GM19397 (cell line): Measurements from ENCODE around the gene SP3.
A peak's percentile ranks its signal among the peaks of the same experiment; 100 is the strongest.

Experiments used
- ATAC-seq: cut with Tn5 transposase; IDR thresholded peaks from one replicate; pipeline ENCODE4 v1.9.1; 2021; ENCODE audit warnings: mild to moderate bottlenecking, moderate library complexity; ENCODE audit not compliant: unreplicated experiment

The SP3 gene

DNA sequence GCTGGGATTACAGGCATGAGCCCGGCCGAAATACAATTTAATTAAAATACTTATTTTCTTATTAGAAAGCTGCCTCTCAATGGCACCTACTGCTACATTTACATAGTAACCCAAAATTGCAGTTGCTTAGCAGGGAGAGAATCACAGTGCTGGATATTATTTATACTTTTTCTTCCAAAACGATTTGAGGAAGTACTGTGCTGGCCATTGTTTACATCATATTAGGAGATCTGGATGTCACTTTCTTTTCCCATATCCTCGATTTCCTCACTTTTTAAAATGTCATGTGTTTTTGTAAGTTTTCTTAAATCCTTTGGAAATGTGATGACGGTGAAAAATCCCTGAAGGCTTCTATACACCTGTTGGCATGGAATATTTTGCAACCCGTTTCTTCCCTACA is 3.4 kb upstream of the SP3 start:
- no peak for ATAC-seq

GRCh38 chr2:173966274-173967098 is 1.3 kb upstream of the SP3 start:
- ATAC-seq, result no peak

- peak; percentile 31 for ATAC-seq
Measured at GRCh38 chr2:173964565-173965371, 405 bp downstream of the SP3 start.

DNA sequence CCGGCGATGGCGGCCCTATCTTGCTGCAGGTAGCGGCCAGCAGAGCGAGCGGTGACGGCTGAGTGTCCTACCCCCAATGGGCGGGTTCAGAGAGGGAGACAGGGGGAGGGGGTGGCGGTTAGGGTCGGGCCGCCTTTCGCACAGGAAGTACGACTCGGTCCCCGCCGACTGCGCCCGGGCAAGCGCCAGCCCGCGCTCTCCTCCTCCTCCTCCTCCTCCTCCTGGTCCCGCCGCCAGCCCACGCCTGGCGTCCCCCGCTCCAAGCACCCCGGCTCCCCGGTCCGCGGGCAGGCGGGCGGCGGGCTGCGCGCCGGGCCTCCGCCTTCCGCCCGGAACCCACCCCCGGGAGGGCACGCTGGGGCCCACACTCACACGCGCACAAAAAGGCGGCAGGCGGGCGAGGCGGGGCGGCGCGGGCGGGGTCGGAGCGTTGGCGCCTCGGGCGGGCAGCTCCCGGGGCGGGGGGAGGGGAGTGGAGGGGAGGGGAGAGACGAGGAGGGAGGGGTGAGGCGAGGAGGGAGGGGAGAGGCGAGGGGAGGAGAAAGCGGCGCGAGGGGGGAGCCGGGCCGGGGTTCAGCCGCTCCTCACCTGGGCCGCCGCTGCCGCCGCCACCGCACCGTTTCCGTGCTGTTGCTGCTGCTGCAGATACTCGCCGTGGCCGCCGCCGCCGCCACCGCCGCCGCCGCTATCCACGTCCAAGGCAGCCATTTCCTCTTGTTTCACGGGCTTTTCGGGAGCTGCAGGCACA is 1.2 kb downstream of the SP3 start:
- ATAC-seq, result peak; percentile 54

GRCh38 chr2:173963323-173963816 is 1.8 kb downstream of the SP3 start:
- ATAC-seq, result peak; percentile 4

DNA sequence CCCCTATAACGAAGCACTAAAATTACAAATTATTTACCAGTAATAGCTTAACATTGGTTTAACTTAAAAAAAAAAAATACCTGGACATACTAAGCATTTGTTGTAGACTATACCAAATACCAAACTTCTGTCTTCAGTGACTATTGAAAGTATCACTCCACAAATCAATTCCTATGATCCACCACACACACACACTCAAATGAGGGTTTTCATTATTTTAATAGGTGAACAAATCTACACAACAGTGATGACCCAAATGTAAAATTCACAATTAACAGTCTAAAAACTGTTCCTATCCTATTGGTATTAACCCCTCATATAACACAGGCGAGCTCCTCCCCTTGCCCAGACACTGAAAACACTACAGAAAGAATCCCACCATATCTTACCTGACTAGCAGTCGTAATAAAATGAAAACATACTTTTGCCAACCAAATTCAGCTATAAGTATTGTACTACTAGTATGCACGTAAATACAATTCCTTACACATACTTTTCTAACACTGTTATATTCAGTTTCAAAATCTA is 2.5 kb downstream of the SP3 start:
- ATAC-seq, result no peak

DNA sequence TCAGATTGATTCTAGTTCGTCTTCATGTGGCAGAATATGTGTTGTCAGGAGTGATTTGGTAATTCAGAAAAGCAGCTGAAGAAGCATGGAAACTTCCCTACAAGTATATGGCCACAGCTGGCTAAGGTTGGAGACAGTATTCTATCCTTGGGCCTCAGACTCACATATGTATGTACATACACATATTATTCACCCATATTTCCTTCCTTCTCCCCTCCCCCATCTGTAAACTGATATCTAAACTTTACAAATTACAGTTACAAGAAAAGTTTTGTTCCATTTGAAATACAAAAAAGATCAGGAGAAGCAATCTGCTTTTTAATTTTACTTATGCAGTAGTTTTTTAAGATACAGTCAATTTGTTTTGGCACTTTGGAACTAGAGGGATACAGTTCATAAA is 3.1 kb downstream of the SP3 start:
- no peak for ATAC-seq

- ATAC-seq, result no peak
Measured at GRCh38 chr2:173961346-173961705, 3.8 kb downstream of the SP3 start.

DNA sequence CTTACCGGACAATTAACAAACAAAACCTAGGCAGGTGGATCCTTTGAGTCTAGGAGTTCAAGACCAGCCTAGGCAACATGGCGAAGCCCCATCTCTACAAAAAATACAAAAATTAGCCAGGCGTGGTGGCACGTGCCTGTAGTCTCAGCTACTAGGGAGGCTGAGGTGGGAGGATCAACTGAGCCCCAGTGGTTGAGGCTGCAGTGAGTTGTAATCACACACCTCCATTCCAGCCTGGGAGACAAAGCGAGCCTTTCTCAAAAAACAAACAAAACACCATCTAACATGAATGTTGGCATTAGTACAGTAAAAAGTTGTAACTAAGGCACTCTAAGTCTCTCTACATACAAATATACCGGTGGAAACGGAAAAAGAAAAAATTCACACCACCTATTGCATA is 5.3 kb downstream of the SP3 start:
- no peak for ATAC-seq

- no peak for ATAC-seq
Measured at GRCh38 chr2:173959358-173959884, 5.8 kb downstream of the SP3 start.

DNA sequence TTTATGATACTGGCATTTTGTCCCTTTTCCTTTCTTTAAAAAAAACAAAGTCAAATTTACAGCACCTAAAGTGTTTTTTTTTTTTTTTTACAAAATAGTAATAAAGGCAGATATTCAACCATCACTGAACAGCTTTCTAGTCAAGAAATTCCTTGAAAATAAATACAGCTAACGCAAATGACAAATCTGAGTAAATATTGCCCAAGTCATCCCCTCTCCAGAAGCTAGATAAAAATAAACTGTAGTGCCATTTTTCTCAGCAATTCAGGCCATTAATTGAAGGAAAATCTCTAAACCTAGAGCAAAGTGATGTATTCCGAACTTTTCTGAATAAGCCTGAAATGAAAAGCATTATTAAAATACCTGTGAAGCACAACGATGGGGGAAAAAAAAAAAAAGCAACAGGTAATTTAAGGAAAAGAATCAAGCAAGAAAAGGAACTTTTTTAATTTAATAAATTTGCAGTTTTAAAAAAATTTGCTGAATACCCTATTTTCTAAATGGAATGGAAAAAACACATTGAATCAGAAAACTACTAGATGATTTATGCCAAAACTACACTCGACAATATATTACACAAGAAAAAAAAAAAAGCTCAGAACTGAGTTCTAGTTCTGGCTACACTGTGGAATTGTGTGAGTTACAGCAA is 6.9 kb downstream of the SP3 start:
- no peak for ATAC-seq

- no peak for ATAC-seq
Measured at GRCh38 chr2:173957517-173957916, 7.7 kb downstream of the SP3 start.

DNA sequence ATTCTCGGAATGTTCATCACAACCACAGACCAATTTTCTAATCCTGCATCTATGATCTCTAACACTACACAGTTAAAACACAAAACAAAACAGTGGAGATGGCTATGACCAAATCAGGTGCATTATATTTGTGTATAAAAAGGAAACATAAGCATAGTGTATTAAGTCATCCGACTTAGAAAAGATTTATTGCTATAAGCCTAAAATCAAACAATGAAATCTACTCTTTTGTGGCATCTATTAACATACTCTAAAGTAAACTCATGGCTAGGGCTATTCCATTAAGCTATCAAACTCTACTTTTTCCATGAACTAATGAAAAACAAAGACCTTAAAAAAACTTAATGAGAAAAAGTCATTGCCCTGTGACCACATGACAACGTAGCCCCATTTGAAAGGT is 8.7 kb downstream of the SP3 start:
- ATAC-seq, result no peak

GRCh38 chr2:173955867-173956266 is 9.3 kb downstream of the SP3 start:
- no peak for ATAC-seq

DNA sequence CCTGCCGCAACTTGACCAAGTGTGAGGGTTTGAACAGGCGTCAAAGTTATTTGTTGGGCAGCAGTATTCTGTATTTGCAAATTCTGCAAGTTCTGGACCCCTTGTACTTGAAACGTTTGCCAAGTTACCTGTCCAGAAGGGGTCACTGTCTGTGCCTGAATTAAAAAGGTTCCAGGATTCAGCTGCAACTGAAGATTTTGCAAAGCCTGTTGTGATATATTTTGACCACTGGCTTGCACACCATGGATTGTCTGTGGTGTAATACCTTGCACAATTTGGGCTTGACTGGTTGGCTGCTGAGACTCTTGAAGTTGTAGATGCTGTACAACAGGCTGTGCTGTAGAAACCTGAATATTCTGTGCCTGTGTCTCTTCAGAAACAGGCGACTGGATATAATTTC is 10.2 kb downstream of the SP3 start:
- ATAC-seq, result no peak

DNA sequence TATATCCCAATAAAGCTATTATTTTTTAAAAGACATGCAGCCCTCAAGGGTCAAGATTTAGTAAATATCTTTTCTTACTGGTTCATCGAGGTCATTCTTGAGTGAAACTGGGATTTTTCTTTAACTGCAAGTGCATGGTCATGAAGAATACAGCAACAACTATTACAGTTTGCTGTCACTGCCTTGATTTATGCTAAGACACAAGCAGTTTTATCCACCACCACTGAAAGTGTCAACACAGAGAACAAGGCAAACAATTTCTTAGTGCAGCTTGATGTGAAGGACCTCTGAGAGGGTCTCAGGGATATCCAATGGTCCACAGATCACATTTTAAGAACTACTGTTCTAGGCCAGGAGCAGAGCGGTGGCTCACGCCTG is 12.1 kb downstream of the SP3 start:
- ATAC-seq, result no peak

DNA sequence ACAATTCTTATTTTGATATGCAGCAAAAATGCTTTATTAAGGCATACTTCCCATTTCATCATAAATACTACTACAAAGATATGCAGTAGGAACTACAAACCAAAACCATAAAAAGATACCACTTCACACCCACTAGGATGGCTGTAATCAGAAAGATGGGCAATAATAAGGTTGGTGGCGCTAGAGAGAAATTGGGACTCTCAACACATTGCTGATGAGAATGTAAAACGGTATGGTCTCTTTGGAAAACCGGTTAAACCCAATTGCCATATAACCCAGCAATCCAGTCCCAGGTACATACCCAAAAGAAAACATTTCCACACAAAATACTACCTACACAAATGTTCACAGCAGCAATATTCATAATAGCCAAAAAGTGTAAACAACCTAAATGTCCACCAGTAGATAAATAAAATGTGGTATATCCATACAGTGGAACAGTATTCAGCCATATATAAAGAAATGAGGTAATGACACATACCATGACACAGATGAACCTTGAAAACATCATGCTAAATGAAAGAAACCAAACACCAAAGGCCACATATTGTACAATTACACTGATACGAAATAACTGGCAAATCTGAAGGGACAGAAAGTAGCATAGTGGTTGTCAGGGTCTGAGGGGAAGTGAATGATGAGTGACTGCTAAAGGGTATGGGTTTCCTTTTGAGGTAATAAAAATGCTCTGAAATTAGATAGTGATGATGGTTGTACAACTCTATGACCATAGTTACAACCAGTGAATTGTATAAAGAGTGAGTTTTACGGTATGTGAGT is 12.7 kb downstream of the SP3 start:
- no peak for ATAC-seq

GRCh38 chr2:173948842-173949241 is 16.3 kb downstream of the SP3 start:
- ATAC-seq, result no peak

- ATAC-seq, result no peak
Measured at GRCh38 chr2:173948198-173948597, 17.0 kb downstream of the SP3 start.

GRCh38 chr2:173947131-173947530 is 18.0 kb downstream of the SP3 start:
- no peak for ATAC-seq
